Left renal cortex interstitium (tissue), 4 donors: ENCODE results near the gene CCDC121. TPM values are rescaled to one million over a fixed set of nuclear protein-coding genes. Genes with fewer than 3 reads are reported as not detected.
"Not testable (repeated sequence)": the region's sequence is repeated elsewhere in the genome, so short reads cannot be mapped to it uniquely, and the experiment has no call there.

ENCODE experiments used
- DNase-seq, 4 donors: peaks; one replicate each; pipeline ENCODE4 v3.0.0-alpha.2; 2013; ENCODE audit warnings: low read depth in 4 of 4, low spot score in 2 of 4, missing footprints in 1 of 4
- polyA plus RNA-seq, 4 donors: library from polyadenylated mRNA; unstranded; fragments of 120-200 nt; gene quantifications; one replicate each; pipeline ENCODE4 v1.2.1, GENCODE V29; 2013; ENCODE audit not compliant: insufficient read length in 4 of 4

Gene CCDC121
- polyA plus RNA-seq, 4 donors = 11.0 to 14.7 (median 11.5) TPM

- DNase-seq = no peak
Measured at GRCh38 chr2:27638037-27638637, 9.3 kb upstream of the CCDC121 start.

DNA sequence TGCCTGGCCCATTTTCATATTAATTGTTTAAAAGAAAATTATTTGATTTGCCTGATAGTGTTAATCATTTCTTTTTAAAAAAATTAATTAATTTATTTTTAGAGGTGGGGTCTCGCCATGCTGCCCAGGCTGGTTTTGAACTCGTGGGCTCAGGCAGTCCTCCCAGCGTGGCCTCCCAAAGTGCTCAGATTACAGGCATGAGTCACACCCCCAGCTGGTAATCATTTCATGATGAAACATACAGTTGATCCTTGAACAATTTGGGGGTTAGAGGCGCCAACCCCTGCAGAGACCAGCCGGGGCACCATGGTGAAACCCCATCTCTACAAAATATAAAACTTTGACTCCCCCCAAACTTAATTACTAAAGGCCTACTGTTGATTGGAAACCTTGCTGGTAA, 8.0 kb upstream of the CCDC121 start:
- DNase-seq = no peak

- DNase-seq = no peak
Measured at GRCh38 chr2:27634291-27634690, 5.5 kb upstream of the CCDC121 start.

DNA sequence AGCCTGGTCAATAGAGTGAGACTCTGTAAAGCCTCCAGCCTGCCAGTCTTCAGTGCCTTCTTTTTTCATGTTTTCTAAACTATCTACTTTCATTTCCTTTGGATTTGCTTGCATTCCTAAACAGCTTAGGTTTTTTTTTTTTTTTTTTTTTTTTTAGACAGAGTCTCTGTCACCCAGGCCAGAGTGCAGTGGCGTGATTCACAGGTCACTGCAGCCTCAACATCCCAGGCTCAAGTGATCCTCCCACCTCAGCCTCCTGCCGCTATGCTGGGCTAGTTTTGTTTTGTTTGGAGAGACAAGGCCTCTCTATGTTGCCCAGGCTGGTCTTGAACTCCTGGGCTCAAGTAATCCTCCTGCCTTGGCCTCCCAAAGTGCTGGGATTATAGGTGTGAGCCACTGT, 1.4 kb upstream of the CCDC121 start:
- DNase-seq = not testable (repeated sequence)

DNA sequence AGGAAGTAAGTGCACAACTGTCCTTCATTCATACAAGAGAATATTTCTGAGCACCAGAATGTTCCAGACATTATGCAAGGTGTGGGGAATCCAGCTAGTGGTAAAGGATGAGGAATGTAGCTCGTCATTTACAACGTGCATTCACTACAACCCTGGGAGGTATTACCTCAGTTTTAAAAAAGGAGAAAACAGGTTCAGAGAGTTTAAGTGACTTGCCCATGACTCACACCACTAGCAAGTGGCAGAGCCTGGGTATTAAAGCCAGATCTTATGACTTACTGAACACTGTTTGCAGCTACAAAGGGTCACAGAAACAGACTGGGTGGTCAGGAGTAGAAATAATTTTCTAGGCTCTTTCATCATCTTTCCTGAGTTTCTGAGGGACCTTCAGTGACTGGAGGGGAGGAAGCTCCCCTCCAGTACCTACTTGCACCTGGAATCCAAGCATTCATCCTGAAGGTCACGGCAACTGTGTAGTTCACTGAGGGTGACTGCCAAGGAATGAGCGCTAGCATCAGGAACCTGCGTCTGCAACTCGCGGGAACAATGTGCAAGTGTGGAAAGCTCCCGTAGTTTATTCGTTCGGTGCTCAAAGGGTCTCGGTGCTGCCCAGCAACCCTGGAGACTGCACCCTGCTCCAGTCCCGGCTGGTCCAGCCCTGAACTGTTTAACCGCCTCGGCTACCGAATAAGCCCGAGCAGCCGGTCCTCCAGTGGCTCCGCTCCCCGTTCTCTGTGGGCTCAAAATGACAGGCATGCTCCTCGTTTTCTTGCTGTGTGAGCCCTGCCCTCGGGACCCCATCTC, 647 bp downstream of the CCDC121 start:
- peak in 1 of 4 donors; percentile 13 for DNase-seq

GRCh38 chr2:27626921-27627320, 1.9 kb downstream of the CCDC121 start:
- DNase-seq = not testable (repeated sequence)

DNA sequence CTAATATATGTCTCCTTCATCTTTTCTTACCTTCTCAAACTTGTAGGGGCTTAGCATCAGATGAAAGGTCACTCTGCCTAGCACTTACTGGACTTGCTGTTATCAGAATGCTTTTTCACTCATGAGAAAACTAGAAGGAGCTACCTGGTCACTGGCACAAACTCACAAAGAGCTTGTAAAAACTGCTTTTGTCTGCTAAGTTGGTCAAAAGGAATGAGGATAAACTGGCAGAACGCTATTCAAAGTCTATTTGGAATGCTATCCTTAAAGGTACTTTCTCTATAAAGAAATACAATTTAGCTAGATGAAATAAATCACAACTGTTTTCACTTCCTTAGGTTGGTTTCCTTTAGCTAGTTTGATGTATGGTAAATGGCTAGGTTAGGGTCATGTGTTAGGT, 2.5 kb downstream of the CCDC121 start:
- DNase-seq = not testable (repeated sequence)

DNA sequence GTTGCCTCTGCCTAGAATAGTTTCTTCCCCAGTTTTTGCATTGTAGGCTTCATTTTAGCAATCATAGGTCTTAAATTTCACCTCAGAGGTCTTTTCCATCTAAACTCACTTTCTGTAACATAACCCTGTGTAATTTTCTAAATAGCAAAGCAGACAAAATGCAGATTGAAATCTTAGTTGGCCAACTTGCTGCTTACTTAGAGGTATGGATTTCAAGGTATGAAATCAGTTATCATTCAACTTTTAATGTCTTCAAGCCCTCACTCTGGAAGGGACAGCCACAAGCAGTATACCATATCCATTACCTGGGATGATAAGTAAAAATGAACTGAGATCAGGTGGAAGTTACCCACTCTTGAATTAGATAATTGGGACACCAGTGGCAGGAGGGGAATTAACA, 3.9 kb downstream of the CCDC121 start:
- DNase-seq = no peak

DNA sequence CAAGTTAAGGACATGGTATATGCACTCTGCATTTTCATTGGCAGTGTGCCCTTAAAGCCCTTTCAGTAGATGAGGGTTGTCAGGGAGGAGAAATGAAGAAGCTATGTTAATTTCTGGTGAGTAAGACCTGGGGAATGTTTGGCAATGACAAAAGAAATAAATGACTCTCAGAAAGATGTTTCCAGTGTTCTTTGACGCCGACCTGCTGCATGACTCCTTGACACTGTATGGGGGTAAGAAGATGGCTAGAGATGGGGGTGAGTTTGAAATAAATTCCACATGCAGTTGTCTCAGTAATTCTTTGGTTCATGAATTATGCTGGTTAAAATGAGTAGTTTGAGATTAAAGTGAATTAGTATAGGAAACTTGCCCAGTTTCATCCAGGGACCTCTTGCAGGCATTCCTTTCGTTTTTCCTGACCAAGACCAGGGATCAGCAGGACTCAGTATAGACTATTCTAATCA, 5.9 kb downstream of the CCDC121 start:
- no peak for DNase-seq

- no peak for DNase-seq
Measured at GRCh38 chr2:27621524-27621923, 7.3 kb downstream of the CCDC121 start.

DNA sequence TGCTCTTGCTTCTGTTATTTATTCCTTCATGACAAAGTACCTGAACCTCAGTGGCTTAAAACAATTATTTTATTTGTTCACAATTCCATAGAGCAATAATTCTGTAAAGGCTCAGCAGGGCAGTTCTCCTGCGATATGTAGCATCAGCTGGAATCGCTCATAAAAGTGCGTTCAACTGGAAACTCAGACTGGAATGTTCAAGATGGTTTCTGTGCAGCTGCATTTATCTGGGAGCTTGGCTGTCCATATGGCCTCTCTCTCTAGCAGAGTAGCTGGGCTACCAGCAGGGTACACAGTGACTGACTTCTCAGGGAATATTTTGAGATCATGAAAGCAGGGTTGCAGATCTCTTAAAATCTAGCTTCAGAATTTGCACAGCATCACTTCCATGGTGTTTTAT, 13.5 kb downstream of the CCDC121 start:
- no peak for DNase-seq

- DNase-seq = no peak
Measured at GRCh38 chr2:27613985-27614384, 14.8 kb downstream of the CCDC121 start.

- DNase-seq = no peak
Measured at GRCh38 chr2:27606611-27607010, 22.2 kb downstream of the CCDC121 start.

DNA sequence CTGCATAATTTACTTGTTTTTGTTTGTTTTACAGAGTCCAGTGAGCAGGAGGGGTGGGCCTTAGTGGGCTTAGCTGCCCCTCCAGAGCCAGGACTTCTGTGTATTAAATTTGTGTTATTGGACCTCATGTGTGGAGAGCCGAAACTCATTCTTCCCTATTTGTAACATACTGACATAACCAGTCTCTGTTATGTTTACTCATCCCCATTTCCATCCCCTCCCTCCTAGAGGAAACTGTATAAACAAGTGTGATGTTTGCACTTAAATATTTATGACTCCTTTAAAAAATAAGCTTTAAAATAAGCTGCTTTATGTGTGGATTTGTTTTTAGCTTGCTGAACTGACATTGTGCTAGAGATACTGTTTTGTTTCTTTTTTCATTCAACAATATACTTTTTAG, 32.2 kb downstream of the CCDC121 start:
- no peak for DNase-seq

GRCh38 chr2:27595412-27595811, 33.4 kb downstream of the CCDC121 start:
- not testable (repeated sequence) for DNase-seq

DNA sequence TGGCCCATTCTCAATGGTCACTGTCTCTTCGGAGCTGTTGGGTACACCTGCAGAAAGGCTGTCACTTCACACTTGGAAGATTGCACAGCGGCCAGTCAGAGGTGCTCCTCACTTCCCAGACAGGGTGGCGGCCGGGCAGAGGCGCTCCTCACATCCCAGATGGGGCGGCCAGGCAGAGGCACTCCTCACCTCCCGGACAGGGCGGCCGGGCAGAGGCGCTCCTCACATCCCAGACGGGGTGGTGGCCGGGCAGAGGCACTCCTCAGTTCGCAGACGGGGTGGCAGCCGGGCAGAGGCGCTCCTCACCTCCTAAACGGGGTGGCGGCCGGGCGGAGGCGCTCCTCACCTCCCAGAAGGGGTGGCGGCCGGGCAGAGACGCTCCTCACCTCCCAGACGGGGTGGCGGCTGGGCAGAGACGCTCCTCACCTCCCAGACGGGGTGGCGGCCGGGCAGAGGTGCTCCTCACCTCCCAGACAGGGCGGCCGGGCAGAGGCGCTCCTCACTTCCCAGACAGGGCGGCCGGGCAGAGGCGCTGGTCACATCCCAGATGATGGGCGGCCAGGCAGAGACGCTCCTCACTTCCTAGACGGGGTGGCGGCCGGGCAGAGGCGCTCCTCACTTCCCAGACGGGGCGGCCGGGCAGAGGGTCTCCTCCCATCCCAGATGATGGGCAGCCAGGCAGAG, 34.6 kb downstream of the CCDC121 start:
- not testable (repeated sequence) for DNase-seq

- no peak for DNase-seq
Measured at GRCh38 chr2:27593240-27593639, 35.6 kb downstream of the CCDC121 start.

DNA sequence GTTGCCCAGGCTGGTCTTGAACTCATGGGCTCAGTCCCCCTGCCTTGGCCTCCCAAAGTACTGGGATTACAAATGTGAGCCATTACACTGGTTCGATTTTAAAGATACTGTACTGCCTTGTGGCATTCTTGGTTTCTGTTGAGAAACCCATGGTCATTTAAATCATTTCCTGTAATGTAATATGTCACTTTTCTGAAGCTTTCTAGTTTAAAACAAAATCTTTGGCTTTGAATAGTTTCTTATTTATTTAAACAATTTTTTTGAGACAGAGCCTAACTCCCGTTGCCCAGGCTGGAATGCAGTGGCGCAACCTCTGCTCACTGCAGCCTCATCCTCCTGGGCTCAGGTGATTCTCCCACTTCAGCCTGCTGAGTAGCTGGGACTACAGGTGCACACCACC, 37.1 kb downstream of the CCDC121 start:
- no peak for DNase-seq

GRCh38 chr2:27588308-27588707, 40.5 kb downstream of the CCDC121 start:
- no peak for DNase-seq

- no peak for DNase-seq
Measured at GRCh38 chr2:27587025-27587424, 41.8 kb downstream of the CCDC121 start.

DNA sequence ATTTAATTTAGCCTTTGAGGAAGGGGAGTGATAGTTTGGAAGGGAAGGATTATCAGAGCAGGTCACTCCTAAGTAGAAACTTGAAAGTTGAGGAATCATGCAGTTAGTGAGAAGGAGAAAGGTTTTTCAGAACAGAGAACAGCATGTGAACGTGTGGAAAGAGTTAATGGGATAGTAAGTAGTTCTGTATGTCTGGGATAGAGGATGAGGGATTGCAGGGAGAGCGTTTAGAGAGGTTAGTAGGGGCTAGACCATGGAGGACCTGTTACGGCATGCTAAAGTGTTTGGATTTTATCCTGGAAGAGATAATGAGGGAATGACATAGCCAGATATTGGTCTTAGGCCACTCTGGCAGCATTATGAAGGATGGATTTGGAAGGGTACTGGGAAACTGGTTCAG, 44.2 kb downstream of the CCDC121 start:
- DNase-seq = no peak
